Prostate gland (tissue), 2 donors: ENCODE measurements around the gene ALDH3A2. TPM values are rescaled to one million over a fixed set of nuclear protein-coding genes. Genes with fewer than 3 reads are reported as not detected.

Experiments used
- DNase-seq: peaks from one replicate; pipeline ENCODE4 v3.0.0-alpha.2; 2019; ENCODE audit warnings: low spot score
- H3K27ac ChIP-seq, 2 donors: fragments of 200-600 bp; sonication (generic); 2 replicates each; pipeline ENCODE4 v1.5.1; 2017 to 2019
- H3K27me3 ChIP-seq: fragments of 200-600 bp; sonication (generic); replicated peaks from 2 replicates; pipeline ENCODE4 v1.5.1; 2019; ENCODE audit not compliant: insufficient read depth
- H3K36me3 ChIP-seq, 2 donors: fragments of 200-600 bp; sonication (generic); 1 replicate in 1 of 2; 2 replicates in 1 of 2; pipeline versions ENCODE4 v1.5.1 to v1.8.1; 2017 to 2019
- H3K4me1 ChIP-seq: fragments of 200-600 bp; sonication (generic); replicated peaks from 2 replicates; pipeline ENCODE4 v1.5.1; 2019
- H3K4me3 ChIP-seq, 2 donors: fragments of 200-600 bp; sonication (generic); 2 replicates each; pipeline ENCODE4 v1.5.1; 2017 to 2019
- H3K9me3 ChIP-seq: fragments of 200-600 bp; sonication (generic); 2 replicates; pipeline ENCODE4 v1.5.1; 2017
- POLR2A ChIP-seq: fragments of 450-650 bp; IDR thresholded peaks from one replicate; pipeline ENCODE4 v1.6.1; 2016; ENCODE audit warnings: antibody characterized with exemption, mild to moderate bottlenecking
- POLR2AphosphoS5 ChIP-seq: sonication (generic); formaldehyde crosslinking; IDR thresholded peaks from one replicate; pipeline ENCODE4 v1.6.1; 2017; ENCODE audit warnings: antibody characterized with exemption
- WGBS: methylation state at CpG from one replicate; pipeline ENCODE4 v1.1.5; 2018; 5-methylcytosine and 5-hydroxymethylcytosine counted together
- intact Hi-C: fragments of 100-400 bp; cut with DNase I; formaldehyde crosslinking; loops from one replicate; pipeline ENCODE4 v1.14.2; 2022
- total RNA-seq, 2 donors: library from RNA; depleted of rRNA; stranded (reverse); fragments of >200 nt; gene quantifications; one replicate each; pipeline ENCODE4 v1.1.0, GENCODE V29; 2016
- TF ChIP-seq, protein P1 (sequence below), 4 experiments: fragments of 200-600 bp in 2 of 4; fragments of 450-650 bp in 2 of 4; sonication (generic) in 2 of 4; IDR thresholded peaks; 1 replicate in 3 of 4; 2 replicates in 1 of 4; pipeline ENCODE4 v1.5.1; 2016 to 2019; ENCODE audit warnings: antibody characterized with exemption in 4 of 4, mild to moderate bottlenecking in 2 of 4, moderate library complexity in 2 of 4

ALDH3A2 gene
- total RNA-seq, 2 donors from 2014 or later = 202 to 357 TPM

DNA sequence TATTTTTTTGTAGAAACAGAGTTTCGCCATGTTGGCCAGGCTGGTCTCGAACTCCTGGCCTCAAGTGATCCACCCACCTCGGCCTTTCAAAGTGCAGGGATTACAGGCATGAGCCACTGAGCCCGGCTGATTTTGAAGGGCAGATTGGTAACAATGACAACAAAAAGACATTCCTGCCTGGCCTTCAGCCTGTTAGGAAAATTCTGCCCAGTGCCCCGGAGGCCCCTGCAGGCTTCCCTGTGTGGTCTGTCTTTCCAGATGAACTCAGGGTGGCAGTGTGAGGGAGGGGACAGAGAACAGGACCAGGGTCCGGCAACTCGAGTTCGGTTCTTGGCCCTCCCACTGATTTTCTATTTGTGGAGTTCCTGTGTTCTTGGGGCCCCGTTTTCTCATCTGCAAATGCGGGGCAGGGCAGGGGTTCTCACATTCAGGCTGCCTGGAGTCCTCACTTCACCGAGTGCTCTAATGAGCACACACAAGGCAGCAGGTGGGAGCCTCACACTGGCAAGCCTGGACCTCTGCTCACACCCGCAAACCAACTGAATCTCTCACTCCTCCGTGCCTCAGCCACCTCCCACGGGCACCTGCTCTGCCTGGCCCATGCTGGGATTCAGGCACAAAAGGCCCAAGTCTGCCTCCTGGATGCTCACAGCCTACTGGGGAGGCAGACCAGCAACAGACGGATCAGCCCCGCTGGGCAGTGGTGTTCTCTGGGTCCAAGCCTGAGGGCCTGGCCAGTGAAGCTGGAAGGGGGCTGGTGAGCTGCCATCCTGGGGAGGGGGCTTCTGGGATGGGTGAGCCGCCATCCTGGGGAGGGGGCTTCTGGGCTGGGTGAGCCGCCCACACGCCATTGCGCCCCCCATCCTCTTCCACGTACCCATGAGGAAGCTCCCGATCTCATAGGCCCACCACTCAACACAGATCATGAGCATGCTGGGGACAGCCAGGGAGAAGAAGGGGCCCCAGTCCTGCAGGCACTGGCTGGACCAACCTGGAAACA, 57.5 kb downstream of the ALDH3A2 start:
- no peak for DNase-seq
- 81% methylated on average over 22 of the region's 22 CpGs for WGBS
- intact Hi-C loops = no loop called here
- H3K9me3 ChIP-seq = no peaks in the 10 kb centered on the region
- H3K27me3 ChIP-seq = no peaks in the 10 kb centered on the region
- H3K4me3 ChIP-seq = no peak overlapping the region
- no peaks in the 10 kb centered on the region for H3K36me3 ChIP-seq
- TF ChIP-seq POLR2AphosphoS5 (no peak), POLR2A (no peak)
- TF ChIP-seq, protein P1, sequence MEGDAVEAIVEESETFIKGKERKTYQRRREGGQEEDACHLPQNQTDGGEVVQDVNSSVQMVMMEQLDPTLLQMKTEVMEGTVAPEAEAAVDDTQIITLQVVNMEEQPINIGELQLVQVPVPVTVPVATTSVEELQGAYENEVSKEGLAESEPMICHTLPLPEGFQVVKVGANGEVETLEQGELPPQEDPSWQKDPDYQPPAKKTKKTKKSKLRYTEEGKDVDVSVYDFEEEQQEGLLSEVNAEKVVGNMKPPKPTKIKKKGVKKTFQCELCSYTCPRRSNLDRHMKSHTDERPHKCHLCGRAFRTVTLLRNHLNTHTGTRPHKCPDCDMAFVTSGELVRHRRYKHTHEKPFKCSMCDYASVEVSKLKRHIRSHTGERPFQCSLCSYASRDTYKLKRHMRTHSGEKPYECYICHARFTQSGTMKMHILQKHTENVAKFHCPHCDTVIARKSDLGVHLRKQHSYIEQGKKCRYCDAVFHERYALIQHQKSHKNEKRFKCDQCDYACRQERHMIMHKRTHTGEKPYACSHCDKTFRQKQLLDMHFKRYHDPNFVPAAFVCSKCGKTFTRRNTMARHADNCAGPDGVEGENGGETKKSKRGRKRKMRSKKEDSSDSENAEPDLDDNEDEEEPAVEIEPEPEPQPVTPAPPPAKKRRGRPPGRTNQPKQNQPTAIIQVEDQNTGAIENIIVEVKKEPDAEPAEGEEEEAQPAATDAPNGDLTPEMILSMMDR (IDR thresholded peaks at IDR 0.05) = no peak
- H3K27ac ChIP-seq = peak overlapping the region in 1 of 2 donors; percentile 52
- H3K4me1 ChIP-seq = no peaks in the 10 kb centered on the region

DNA sequence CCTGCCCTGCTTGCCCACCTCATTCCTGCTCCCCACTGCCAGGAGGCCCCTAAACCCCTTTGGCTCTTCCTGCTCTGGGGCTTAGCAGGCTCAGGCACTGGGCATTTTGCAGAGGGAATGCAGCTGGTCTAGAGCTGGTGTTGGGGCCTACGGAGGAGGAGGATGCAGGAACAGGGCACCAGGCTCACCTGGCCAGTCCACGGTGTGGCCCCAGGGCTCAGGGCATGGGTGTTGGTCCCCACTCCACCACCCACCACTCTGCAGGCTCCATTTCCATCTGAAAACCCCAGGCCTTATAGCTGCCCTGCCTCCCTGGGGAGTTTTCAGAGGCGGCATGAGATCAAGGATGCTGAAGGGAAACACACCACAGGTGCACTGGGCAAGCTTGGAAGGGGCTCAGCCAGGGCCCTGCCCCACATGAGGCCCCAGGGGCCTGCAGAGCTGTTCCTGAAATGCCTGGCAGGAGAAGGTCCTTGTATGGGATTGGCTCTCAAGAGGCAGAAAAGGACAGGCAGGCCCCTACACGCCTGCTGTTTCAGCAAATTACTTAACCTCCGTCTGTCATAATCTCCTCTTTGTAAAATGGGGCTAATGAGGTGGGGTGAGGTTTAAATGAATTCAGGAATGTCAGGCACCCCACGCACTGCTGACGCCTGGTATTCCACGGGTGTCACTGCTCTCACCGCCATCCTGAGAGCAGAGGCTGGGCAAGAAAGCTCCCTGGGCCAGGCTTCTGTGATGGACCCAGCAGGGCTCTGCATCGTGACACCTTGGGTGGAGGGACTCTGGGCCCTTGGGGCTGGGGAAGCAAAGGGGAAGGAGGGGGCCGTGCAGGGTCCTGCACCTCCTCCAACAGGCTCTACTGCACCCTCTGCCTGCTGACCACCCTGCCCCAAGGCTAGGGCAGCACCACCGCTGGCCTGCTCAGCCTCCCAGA, 58.5 kb downstream of the ALDH3A2 start:
- Histone ChIP-seq H3K4me1 (no peaks in the 10 kb centered on the region), H3K27me3 (no peaks in the 10 kb centered on the region), H3K36me3 (no peaks in the 10 kb centered on the region), H3K4me3 (no peak overlapping the region), H3K27ac (peak overlapping the region; percentile 52 to 55), H3K9me3 (no peaks in the 10 kb centered on the region)
- TF ChIP-seq POLR2AphosphoS5 (peak; percentile 72), POLR2A (no peak)
- WGBS = 49% methylated on average over 11 of the region's 12 CpGs
- peak; percentile 83 for DNase-seq
- intact Hi-C loops = no loop called here

DNA sequence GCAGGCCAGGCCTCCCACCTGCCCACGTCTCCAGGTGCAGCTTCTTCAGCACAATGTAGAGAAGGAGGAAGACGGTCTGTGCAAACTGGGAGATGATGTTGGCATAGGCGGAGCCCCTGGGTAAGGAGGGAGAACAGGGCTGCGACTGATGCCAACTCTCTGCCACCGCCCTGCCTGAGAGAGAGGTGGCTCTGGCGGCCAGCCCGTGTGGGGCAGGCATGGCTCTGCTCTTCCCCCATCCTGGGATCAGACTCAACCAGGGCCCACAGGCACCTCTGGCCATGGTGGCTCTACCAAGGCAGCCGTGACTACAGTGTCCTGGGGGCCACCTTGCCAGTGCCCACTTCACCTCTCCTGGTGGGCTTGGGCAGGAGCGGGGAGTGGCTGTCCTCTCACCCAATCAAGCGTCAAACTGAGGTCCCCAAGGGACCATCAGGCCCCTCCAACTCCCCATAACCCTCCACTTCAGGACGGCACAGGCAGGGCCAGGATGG, 59.2 kb downstream of the ALDH3A2 start:
- H3K9me3 ChIP-seq = no peaks in the 10 kb centered on the region
- H3K36me3 ChIP-seq = no peaks in the 10 kb centered on the region
- H3K27me3 ChIP-seq = no peaks in the 10 kb centered on the region
- peak overlapping the region; percentile 52 to 55 for H3K27ac ChIP-seq
- H3K4me1 ChIP-seq = no peaks in the 10 kb centered on the region
- 55% methylated on average over 11 of the region's 11 CpGs for WGBS
- intact Hi-C loops = no loop called here
- TF ChIP-seq POLR2AphosphoS5 (peak; percentile 59), POLR2A (no peak)
- TF ChIP-seq, protein P1 (IDR thresholded peaks at IDR 0.05) = no peak
- DNase-seq = peak; percentile 80
- H3K4me3 ChIP-seq = no peak overlapping the region

DNA sequence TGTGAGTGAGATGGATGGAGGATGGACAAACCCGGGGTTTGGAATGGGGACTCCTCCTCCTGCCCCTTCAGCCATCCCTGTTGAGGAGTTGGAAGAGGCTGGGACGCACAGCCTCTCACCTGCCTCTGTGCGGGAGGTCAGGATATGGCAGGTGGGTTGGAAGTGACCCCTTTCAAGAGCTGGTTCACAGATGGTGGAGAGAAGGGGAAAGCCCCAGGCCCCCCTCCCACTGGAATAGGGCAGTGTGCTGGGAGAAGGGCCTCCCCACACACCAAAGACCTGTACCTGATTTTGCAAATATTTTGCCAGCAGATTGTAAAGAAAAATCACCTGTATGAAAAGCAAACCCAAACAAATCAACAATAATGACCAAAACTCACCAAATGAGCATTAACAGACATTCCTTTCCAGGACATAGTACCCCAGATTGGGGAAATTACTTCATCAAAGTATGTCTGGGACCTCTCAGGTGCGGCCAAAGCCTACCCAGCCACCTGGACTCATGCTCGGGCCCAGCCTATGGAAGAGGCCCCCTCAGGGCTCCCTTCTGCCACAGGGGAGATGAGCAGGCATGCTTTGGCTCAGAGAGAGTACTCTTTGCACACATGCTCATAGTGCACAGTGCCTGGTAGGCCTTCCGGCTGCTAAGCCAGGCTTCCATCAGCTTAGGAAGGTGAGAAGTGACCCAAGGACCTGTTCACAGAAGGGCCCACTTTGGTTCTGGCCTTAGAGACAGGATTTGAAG, 60.1 kb downstream of the ALDH3A2 start:
- Histone ChIP-seq H3K36me3 (no peaks in the 10 kb centered on the region), H3K4me3 (no peak overlapping the region), H3K9me3 (no peaks in the 10 kb centered on the region), H3K27ac (peak overlapping the region; percentile 52 to 55), H3K27me3 (no peaks in the 10 kb centered on the region), H3K4me1 (no peaks in the 10 kb centered on the region)
- 91% methylated on average over 6 of the region's 6 CpGs for WGBS
- no peak for TF ChIP-seq POLR2A
- TF ChIP-seq, protein P1 (IDR thresholded peaks at IDR 0.05) = no peak
- no peak for TF ChIP-seq POLR2AphosphoS5
- no peak for DNase-seq
- intact Hi-C loops = no loop called here
